Embryonic facial prominence (tissue), 1 donor: ENCODE data around the gene KRTAP10-7.
"Not testable (repeated sequence)": the region's sequence is repeated elsewhere in the genome, so short reads cannot be mapped to it uniquely, and the experiment has no call there.

Experiments used
- DNase-seq: peaks from one replicate; pipeline ENCODE4 v3.0.0-alpha.2; 2016; ENCODE audit errors: extremely low spot score

KRTAP10-7 gene

DNA sequence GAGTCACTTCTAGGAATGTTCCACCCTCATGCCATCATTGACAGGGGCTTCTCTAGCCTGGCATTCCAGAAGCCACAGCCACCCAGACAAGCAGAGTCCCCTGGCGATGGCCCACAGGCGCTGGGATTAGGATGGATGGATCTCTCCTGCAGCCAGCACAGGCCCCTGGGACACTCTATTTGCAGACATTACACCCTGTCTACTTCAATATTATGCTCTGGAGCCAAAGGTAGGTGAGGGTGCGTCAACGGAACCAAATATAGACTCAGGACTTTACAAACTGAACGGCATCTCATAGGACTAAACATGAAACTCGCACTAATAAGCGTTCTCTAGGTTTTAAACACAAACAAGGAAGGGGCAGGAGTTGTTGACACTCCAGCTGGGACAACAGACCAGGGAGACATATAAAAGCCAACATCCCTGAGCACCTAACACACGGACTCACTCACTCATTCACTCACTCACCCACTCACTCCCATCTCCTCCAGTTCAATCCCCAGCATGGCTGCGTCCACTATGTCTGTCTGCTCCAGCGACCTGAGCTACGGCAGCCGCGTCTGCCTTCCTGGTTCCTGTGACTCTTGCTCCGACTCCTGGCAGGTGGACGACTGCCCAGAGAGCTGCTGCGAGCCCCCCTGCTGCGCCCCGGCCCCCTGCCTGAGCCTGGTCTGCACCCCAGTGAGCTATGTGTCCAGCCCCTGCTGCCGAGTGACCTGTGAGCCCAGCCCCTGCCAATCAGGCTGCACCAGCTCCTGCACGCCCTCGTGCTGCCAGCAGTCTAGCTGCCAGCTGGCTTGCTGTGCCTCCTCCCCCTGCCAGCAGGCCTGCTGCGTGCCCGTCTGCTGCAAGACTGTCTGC lies at the start of gene KRTAP10-7:
Gene KRTAP10-7, plus strand, starts transcription at position 480 of the 861 bp plus-strand sequence. Its CDS starts 25 bp downstream, at position 505.
- DNase-seq = not testable (repeated sequence)

GRCh38 chr21:44550807-44551206 lies 49.6 kb upstream of the KRTAP10-7 start:
- DNase-seq = no peak

GRCh38 chr21:44551340-44551961 lies 48.9 kb upstream of the KRTAP10-7 start, which contains the start of gene KRTAP10-2:
TSS of gene KRTAP10-2 (minus strand) at chr21:44551505. CDS start at chr21:44551458, 47 bp downstream.
- no peak for DNase-seq

DNA sequence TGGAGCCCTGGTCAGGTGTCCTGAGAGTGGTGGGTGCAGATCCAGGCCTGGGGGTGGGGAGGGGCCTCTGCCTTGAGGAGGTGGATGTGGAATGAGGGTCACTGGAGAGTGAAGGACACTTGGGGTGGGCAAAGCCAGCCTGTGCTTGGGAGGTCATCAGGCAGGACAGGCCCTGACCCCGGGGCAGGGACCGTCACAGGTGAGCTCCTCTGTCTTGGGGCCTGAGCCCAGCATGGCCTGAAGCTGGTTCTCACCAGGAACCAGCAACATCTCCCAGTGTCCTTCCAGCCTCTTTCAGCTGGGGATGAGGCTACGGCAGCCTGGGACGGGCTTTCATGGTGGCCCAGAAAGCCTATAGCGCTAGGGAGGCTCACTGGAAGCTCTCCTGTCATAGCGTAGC lies 48.3 kb upstream of the KRTAP10-7 start:
- DNase-seq = no peak

GRCh38 chr21:44552681-44553080 lies 47.7 kb upstream of the KRTAP10-7 start:
- no peak for DNase-seq

GRCh38 chr21:44555200-44555875 lies 45.1 kb upstream of the KRTAP10-7 start:
- DNase-seq = no peak

DNA sequence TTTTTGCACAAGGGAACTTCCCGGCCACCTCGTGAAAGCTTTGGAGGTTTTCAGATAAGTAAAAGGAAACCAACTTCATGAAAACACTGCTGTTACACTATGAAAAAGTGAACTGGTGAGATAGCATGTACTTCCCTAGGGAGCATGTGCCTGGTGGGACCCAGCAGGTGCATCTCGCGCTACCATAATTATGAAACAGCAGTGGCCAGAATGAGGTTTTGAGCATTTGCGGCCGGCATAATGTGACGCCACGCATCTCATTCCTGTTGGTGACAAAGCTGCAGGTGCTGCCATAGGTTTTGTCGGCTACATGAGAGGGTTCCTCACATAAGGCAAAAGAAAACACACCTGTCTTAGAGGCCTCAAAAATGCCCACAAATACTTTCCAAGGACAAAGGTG lies 43.5 kb upstream of the KRTAP10-7 start:
- DNase-seq = no peak

GRCh38 chr21:44557491-44558328 lies 42.7 kb upstream of the KRTAP10-7 start:
- DNase-seq = no peak

DNA sequence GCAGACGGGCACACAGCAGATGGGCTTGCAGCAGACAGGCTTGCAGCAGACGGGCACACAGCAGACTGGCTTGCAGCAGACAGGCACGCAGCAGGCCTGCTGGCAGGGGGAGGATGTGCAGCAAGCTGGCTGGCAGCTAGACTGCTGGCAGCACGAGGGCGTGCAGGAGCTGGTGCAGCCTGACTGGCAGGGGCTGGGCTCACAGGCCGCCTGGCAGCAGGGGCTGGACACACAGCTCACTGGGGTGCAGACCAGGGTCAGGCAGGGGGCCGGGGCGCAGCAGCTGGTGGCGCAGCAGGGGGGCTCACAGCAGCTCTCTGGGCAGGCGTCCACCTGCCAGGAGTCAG lies 42.1 kb upstream of the KRTAP10-7 start:
- DNase-seq = not testable (repeated sequence)

GRCh38 chr21:44558695-44559094 lies 41.7 kb upstream of the KRTAP10-7 start, which contains the start of gene KRTAP10-3:
TSS of gene KRTAP10-3 (minus strand) at chr21:44558795. CDS start at chr21:44558715, 80 bp downstream.
- no peak for DNase-seq

- DNase-seq = no peak
Observed at GRCh38 chr21:44564099-44564498, 36.3 kb upstream of the KRTAP10-7 start.

GRCh38 chr21:44564886-44565598 lies 35.4 kb upstream of the KRTAP10-7 start:
- no peak for DNase-seq

- DNase-seq = no peak
Observed at GRCh38 chr21:44566403-44566802, 34.0 kb upstream of the KRTAP10-7 start.

- no peak for DNase-seq
Observed at GRCh38 chr21:44567481-44568171, 32.8 kb upstream of the KRTAP10-7 start.

DNA sequence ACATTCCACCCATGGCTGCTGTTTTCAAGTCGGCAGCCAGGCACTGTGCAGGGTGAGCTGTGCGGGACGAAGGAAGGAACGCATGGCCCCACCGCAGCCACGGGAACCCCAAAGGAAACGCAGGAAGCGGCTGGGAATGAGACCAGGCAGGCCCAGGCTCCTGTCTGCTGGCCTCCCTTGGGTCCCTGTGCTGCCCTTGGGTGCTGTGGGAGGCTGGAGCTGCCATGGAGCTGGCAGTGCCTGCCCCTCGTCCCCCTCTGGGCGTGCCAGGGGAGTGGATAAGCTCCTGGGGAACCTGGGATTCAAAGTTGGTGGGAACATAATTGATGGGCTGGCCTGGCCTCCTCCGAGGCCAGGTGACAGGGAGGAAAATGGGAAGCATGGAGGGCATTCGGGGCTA lies 32.1 kb upstream of the KRTAP10-7 start:
- DNase-seq = no peak

DNA sequence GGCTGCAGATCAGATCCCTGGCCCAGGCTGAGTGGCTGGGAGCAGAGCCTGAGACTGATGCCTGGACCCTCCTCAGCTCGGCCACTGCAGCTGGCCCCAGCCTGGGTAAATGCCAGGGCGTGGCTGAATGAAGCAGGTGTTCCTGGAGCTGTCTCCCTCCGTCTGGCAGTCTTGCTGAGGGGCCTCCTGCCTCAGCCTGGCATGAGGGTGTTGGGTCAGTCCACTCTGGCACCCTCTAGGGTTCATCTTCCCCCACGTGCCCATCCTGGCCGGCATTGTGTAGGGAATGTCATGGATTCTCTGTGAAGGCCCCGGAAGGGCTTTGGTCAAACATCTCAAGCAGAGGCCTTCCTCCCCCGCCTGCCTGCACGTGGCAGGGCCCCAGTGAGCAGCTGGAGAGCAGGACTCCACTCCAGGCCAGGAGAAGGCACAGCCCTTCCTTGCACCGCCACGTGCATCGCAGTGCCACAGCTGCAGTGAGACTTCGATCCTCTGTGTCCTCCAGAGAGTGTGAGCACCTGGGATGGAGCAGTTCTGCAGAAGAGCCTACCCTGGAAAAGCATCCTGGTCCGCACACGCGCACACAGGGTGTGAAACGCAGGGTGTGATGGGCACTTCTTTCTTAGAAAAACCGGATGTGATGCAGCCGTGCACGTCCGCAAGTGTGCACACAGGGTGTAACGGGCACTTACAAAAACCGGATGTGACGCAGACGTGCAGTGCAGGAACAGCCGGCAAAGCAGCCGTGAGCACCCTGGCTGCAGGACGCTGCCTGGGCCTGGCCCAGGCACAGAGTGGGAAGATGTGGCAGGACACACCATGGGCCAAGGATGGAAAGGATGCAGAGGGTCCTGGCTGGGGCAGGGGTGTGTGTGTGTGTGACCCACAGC lies 31.5 kb upstream of the KRTAP10-7 start:
- DNase-seq = no peak

DNA sequence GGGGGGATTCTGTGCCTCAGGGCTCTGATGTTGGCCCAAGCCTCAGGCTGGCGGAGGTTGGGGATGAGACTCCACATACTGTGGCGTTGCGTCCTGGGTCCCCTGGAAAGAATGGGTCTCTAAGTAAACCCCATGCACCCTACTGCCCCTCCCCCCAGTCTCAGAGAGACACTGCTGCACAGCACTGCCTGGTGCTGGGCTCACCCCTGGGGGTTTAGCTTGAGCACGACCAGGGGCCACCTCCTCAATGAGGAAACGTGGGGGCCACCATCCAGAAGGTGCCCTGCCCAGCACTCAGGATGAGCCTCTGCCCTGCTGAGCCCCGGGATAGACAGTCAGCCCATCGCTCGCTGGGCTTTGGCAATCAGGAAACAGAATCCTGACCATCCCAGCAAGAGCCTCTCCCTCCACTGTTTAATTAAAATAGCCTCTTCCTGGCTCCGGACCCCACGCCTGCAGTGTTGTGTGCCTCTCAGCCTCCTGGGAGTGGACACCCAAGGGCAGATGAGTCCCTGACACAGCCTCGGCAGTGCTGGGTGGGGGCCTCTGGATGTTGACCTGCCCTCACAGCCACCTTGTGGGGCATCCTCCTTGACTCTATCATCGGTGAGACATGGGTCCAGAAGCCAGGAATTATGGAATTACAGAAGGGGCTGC lies 30.4 kb upstream of the KRTAP10-7 start:
- no peak for DNase-seq

- DNase-seq = no peak
Observed at GRCh38 chr21:44571296-44571695, 29.1 kb upstream of the KRTAP10-7 start.
